Liver (tissue), 3 donors: ENCODE data around the gene RAPSN.

Source experiments
- ATF3 ChIP-seq: IDR thresholded peaks from 2 replicates; pipeline ENCODE4 v1.6.1; 2016; ENCODE audit warnings: antibody characterized with exemption
- CTCF ChIP-seq: fragments of 150-350 bp; IDR thresholded peaks from 2 replicates; pipeline ENCODE4 v1.5.1; 2017; ENCODE audit warnings: improper control_type of control experiment, low read depth, low read length; ENCODE audit not compliant: missing input control
- FOXA1 ChIP-seq: IDR thresholded peaks from 2 replicates; pipeline ENCODE4 v1.6.1; 2016; ENCODE audit warnings: antibody characterized with exemption
- GABPA ChIP-seq, 2 donors: IDR thresholded peaks in 1 of 2; conservative IDR thresholded peaks in 1 of 2; 2 replicates each; pipeline ENCODE4 v1.6.1; 2016; ENCODE audit warnings: antibody characterized with exemption in 2 of 2, mild to moderate bottlenecking in 1 of 2, moderate library complexity in 1 of 2
- HNF4A ChIP-seq, 2 donors: conservative IDR thresholded peaks; 2 replicates each; pipeline ENCODE4 v1.6.1; 2016; ENCODE audit warnings: antibody characterized with exemption in 2 of 2, mild to moderate bottlenecking in 2 of 2
- JUND ChIP-seq, 2 donors: IDR thresholded peaks; 2 replicates each; pipeline ENCODE4 v1.6.1; 2016; ENCODE audit warnings: antibody characterized with exemption in 2 of 2
- MAX ChIP-seq: IDR thresholded peaks from 2 replicates; pipeline ENCODE4 v1.6.1; 2016; ENCODE audit warnings: antibody characterized with exemption
- NR2F2 ChIP-seq: IDR thresholded peaks from 2 replicates; pipeline ENCODE4 v1.6.1; 2016; ENCODE audit warnings: antibody characterized with exemption
- RAD21 ChIP-seq, 2 donors: IDR thresholded peaks; 2 replicates each; pipeline ENCODE4 v1.6.1; 2016; ENCODE audit warnings: antibody characterized with exemption in 2 of 2, mild to moderate bottlenecking in 2 of 2
- REST ChIP-seq: IDR thresholded peaks from 2 replicates; pipeline ENCODE4 v1.6.1; 2016; ENCODE audit warnings: antibody characterized with exemption, mild to moderate bottlenecking
- RXRA ChIP-seq, 2 donors: IDR thresholded peaks; 2 replicates each; pipeline ENCODE4 v1.6.1; 2017 to 2018; ENCODE audit warnings: antibody characterized with exemption in 2 of 2, mild to moderate bottlenecking in 1 of 2
- SP1 ChIP-seq: IDR thresholded peaks from 2 replicates; pipeline ENCODE4 v1.6.1; 2018; ENCODE audit warnings: antibody characterized with exemption, mild to moderate bottlenecking
- TAF1 ChIP-seq: conservative IDR thresholded peaks from 2 replicates; pipeline ENCODE4 v1.6.1; 2016; ENCODE audit warnings: antibody characterized with exemption, mild to moderate bottlenecking
- ZBTB33 ChIP-seq: IDR thresholded peaks from 2 replicates; pipeline ENCODE4 v1.6.1; 2016; ENCODE audit warnings: antibody characterized with exemption
- donor health status: healthy.
- donor health status: healthy.

GRCh38 chr11:47392546-47393162, 56.3 kb downstream of the RAPSN start:
- no peak for TF ChIP-seq CTCF
- TF ChIP-seq MAX: no peak
- no peak for TF ChIP-seq ZBTB33
- no peak for TF ChIP-seq SP1
- no peak for TF ChIP-seq JUND (IDR thresholded peaks at IDR 0.05)
- no peak for TF ChIP-seq TAF1
- no peak for TF ChIP-seq NR2F2
- TF ChIP-seq GABPA (IDR thresholded peaks at IDR 0.05 in 1 of 2, conservative IDR thresholded peaks at IDR 0.05 in 1 of 2): no peak
- TF ChIP-seq REST: no peak
- TF ChIP-seq FOXA1: no peak
- no peak for TF ChIP-seq RAD21 (IDR thresholded peaks at IDR 0.05)
- TF ChIP-seq ATF3: no peak
- TF ChIP-seq HNF4A (conservative IDR thresholded peaks at IDR 0.05): no peak
- no peak for TF ChIP-seq RXRA (IDR thresholded peaks at IDR 0.05)
